HTR-8/SVneo (cell line): ENCODE results near the gene PCNP.
"Not testable (repeated sequence)": the region's sequence is repeated elsewhere in the genome, so short reads cannot be mapped to it uniquely, and the experiment has no call there.

Experiments used
- DNase-seq: peaks from one replicate; pipeline ENCODE4 v3.0.0; 2011; ENCODE audit warnings: low spot score, mixed read lengths; ENCODE audit not compliant: insufficient read length
- FAIRE-seq: peaks from 2 replicates; lab custom pipeline; 2011; peaks lifted over from hg19 to GRCh38; lab: Jason Lieb, UNC

PCNP gene

GRCh38 chr3:101561630-101562328 is 12.2 kb upstream of the PCNP start, which contains the start of gene TRMT10C:
TSS of gene TRMT10C (plus strand) at chr3:101561868. CDS start at chr3:101564782, 2,914 bp downstream.
- FAIRE-seq: peak; percentile 44
- peak; percentile 94 for DNase-seq

- FAIRE-seq (no peak), DNase-seq (no peak)
Measured at GRCh38 chr3:101567528-101568317, 6.3 kb upstream of the PCNP start.

- FAIRE-seq: no peak
- DNase-seq: no peak
Measured at GRCh38 chr3:101571028-101571895, 2.7 kb upstream of the PCNP start.

GRCh38 chr3:101574388-101575112 is 570 bp downstream of the PCNP start:
- FAIRE-seq (peak; percentile 33), DNase-seq (peak; percentile 23)

GRCh38 chr3:101577286-101577685 is 3.3 kb downstream of the PCNP start:
- DNase-seq (no peak), FAIRE-seq (no peak)

GRCh38 chr3:101588616-101589015 is 14.6 kb downstream of the PCNP start:
- FAIRE-seq (no peak), DNase-seq (no peak)

- FAIRE-seq (no peak), DNase-seq (no peak)
Measured at GRCh38 chr3:101591071-101591470, 17.1 kb downstream of the PCNP start.

GRCh38 chr3:101602731-101603130 is 28.8 kb downstream of the PCNP start:
- FAIRE-seq (no peak), DNase-seq (no peak)

- no peak for FAIRE-seq
Measured at GRCh38 chr3:101603184-101603583, 29.2 kb downstream of the PCNP start.

GRCh38 chr3:101605398-101605797 is 31.4 kb downstream of the PCNP start:
- DNase-seq, FAIRE-seq: not testable (repeated sequence)

More at GRCh38 chr3:101603184-101603583, 29.2 kb downstream of the PCNP start:
- no peak for DNase-seq

GRCh38 chr3:101611023-101611422 is 37.0 kb downstream of the PCNP start:
- FAIRE-seq: no peak
- no peak for DNase-seq

- FAIRE-seq, DNase-seq: not testable (repeated sequence)
Measured at GRCh38 chr3:101613014-101613413, 39.0 kb downstream of the PCNP start.

GRCh38 chr3:101615525-101615924 is 41.5 kb downstream of the PCNP start:
- FAIRE-seq (no peak), DNase-seq (no peak)

- FAIRE-seq: no peak
Measured at GRCh38 chr3:101617478-101617877, 43.5 kb downstream of the PCNP start.

GRCh38 chr3:101618726-101619125 is 44.7 kb downstream of the PCNP start:
- FAIRE-seq: no peak
- no peak for DNase-seq

More at GRCh38 chr3:101617478-101617877, 43.5 kb downstream of the PCNP start:
- no peak for DNase-seq

- FAIRE-seq (no peak), DNase-seq (no peak)
Measured at GRCh38 chr3:101619734-101620133, 45.8 kb downstream of the PCNP start.

- no peak for DNase-seq
- FAIRE-seq: no peak
Measured at GRCh38 chr3:101623656-101624055, 49.7 kb downstream of the PCNP start.

GRCh38 chr3:101624857-101625256 is 50.9 kb downstream of the PCNP start:
- DNase-seq: no peak
- no peak for FAIRE-seq

- DNase-seq: no peak
- FAIRE-seq: no peak
Measured at GRCh38 chr3:101625879-101626278, 51.9 kb downstream of the PCNP start.

- no peak for DNase-seq
- no peak for FAIRE-seq
Measured at GRCh38 chr3:101629219-101629618, 55.2 kb downstream of the PCNP start.
